A673 (cell line): ENCODE results near the gene MMP8.

Experiments
- CTCF ChIP-seq: fragments of 300-800, 200-600 bp; sonication (generic); conservative IDR thresholded peaks from 2 replicates; pipeline ENCODE4 v1.5.1; 2017; ENCODE audit warnings: low read depth, mild to moderate bottlenecking, antibody characterized with exemption, low read length, moderate library complexity, mixed read lengths
- EZH2 ChIP-seq: fragments of 200-600 bp; sonication (generic); IDR thresholded peaks from 2 replicates; pipeline ENCODE4 v1.6.1; 2017; ENCODE audit warnings: borderline replicate concordance, low read depth, mild to moderate bottlenecking, mixed read lengths, antibody characterized with exemption, low read length; ENCODE audit not compliant: poor library complexity, severe bottlenecking

- TF ChIP-seq CTCF (no peak), EZH2 (no peak)
Measured at GRCh38 chr11:102770191-102770590, 45.4 kb upstream of the MMP8 start.
